Measurements from ENCODE around the gene ZNF561. TPM values are rescaled to one million over a fixed set of nuclear protein-coding genes. Genes with fewer than 3 reads are reported as not detected.

Gene ZNF561
- total and polyA plus RNA-seq, 8 donors: 40.1 to 73.4 (median 59.8) TPM

GRCh38 chr19:9620842-9621155 is 233 bp downstream of the ZNF561 start:
- peak overlapping the region; percentile 96 for H3K27ac ChIP-seq

GRCh38 chr19:9615844-9616243 is 5.2 kb downstream of the ZNF561 start:
- no peaks in the 10 kb centered on the region for H3K27me3 ChIP-seq
- H3K27ac ChIP-seq: no peak overlapping the region
- TF ChIP-seq CTCF (IDR thresholded peaks at IDR 0.05): no peak
- no peak for ATAC-seq
- intact Hi-C loops (cut with DNase I): no loop called here
- peaks cover 17 to 85% of the 10 kb centered on the region in 2 donors for H3K36me3 ChIP-seq
- H3K4me1 ChIP-seq: peaks cover 7 to 12% of the 10 kb centered on the region in 2 donors
- peaks cover 0 to 36% of the 10 kb centered on the region in 2 donors for H3K9me3 ChIP-seq
- no peak overlapping the region for H3K4me3 ChIP-seq
- DNase-seq: no peak

More at GRCh38 chr19:9620842-9621155, 233 bp downstream of the ZNF561 start:
- TF ChIP-seq CTCF (IDR thresholded peaks at IDR 0.05): no peak
- Histone ChIP-seq H3K4me3 (peak overlapping the region; percentile 81 to 88), H3K9me3 (no peaks in the 10 kb centered on the region), H3K4me1 (peaks cover 17 to 30% of the 10 kb centered on the region in 2 donors), H3K27me3 (no peaks in the 10 kb centered on the region), H3K36me3 (peaks cover 0 to 35% of the 10 kb centered on the region in 2 donors)
- no peak for ATAC-seq
- DNase-seq: no peak
- intact Hi-C loops (cut with DNase I): loop anchor here in 1 of 2 donors (5.0 kb wide), 1 partner anchor 172 kb away; no protein-coding TSS in a partner anchor

- Histone ChIP-seq H3K9me3 (peaks cover 5 to 83% of the 10 kb centered on the region in 2 donors), H3K36me3 (peaks cover 17 to 77% of the 10 kb centered on the region in 2 donors), H3K4me1 (no peaks in the 10 kb centered on the region), H3K4me3 (no peak overlapping the region), H3K27me3 (no peaks in the 10 kb centered on the region), H3K27ac (no peak overlapping the region)
- intact Hi-C loops (cut with DNase I): no loop called here
- ATAC-seq (no peak), DNase-seq (no peak)
- TF ChIP-seq CTCF (IDR thresholded peaks at IDR 0.05): no peak
These were observed 10.4 kb downstream of the ZNF561 start for GRCh38 chr19:9610484-9611113.

- ATAC-seq: no peak
- no peaks in the 10 kb centered on the region for H3K27me3 ChIP-seq
These were observed 12.1 kb downstream of the ZNF561 start for GRCh38 chr19:9608912-9609311.

GRCh38 chr19:9597027-9597426 is 24.0 kb downstream of the ZNF561 start:
- H3K27me3 ChIP-seq: no peaks in the 10 kb centered on the region
- H3K27ac ChIP-seq: no peak overlapping the region
- H3K36me3 ChIP-seq: no peaks in the 10 kb centered on the region
- intact Hi-C loops (cut with DNase I): no loop called here
- ATAC-seq (no peak), DNase-seq (no peak)
- H3K4me1 ChIP-seq: no peaks in the 10 kb centered on the region
- no peak for TF ChIP-seq CTCF (IDR thresholded peaks at IDR 0.05)
- peaks cover 0 to 33% of the 10 kb centered on the region in 2 donors for H3K9me3 ChIP-seq
- H3K4me3 ChIP-seq: no peak overlapping the region

More at GRCh38 chr19:9608912-9609311, 12.1 kb downstream of the ZNF561 start:
- intact Hi-C loops (cut with DNase I): no loop called here
- Histone ChIP-seq H3K4me3 (no peak overlapping the region), H3K9me3 (peaks cover 5 to 78% of the 10 kb centered on the region in 2 donors), H3K4me1 (no peaks in the 10 kb centered on the region), H3K27ac (no peak overlapping the region), H3K36me3 (peaks cover 17 to 60% of the 10 kb centered on the region in 2 donors)
- no peak for DNase-seq
- TF ChIP-seq CTCF (IDR thresholded peaks at IDR 0.05): no peak

Measured in left lung (tissue), 10 donors.